NOMO-1 treated with dmso at 0.1 percent for 144 hours (cell line): ENCODE results near the gene FOXO4.

Source experiments
- DNase-seq: peaks from one replicate; lab custom pipeline; 2025; ENCODE audit not compliant: unreplicated experiment; lab: John Stamatoyannopoulos, UW

The FOXO4 gene

GRCh38 chrX:71131510-71131909 lies 35.9 kb downstream of the FOXO4 start:
- no peak for DNase-seq

GRCh38 chrX:71140440-71140839 lies 44.8 kb downstream of the FOXO4 start:
- no peak for DNase-seq

- no peak for DNase-seq
Observed at GRCh38 chrX:71143508-71143907, 47.9 kb downstream of the FOXO4 start.

DNA sequence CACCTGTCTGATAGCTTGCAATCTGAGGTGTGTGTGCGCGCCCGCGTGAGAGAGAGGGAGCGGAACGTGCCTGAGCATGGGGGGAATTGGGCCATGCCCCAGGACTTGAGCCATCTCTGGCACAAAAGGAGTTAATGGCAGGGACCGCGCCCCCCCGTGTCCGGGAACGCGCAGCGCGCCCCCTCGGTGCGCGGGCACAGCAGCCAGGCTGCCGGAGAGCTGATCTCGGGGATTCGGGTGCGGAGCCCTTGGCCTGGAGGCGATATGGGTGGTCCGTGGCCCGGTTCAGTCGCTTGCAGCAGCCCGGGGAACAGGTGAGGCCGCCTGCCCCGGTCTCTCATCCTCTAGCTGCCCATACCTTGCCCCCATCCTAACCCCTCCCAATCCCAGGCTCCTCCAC lies 49.0 kb downstream of the FOXO4 start, which contains the start of gene NLGN3:
Gene NLGN3, plus strand, starts transcription at position 191 of the 400 bp plus-strand sequence. CDS start 2,909 bp downstream, outside the sequence.
- DNase-seq, result no peak

DNA sequence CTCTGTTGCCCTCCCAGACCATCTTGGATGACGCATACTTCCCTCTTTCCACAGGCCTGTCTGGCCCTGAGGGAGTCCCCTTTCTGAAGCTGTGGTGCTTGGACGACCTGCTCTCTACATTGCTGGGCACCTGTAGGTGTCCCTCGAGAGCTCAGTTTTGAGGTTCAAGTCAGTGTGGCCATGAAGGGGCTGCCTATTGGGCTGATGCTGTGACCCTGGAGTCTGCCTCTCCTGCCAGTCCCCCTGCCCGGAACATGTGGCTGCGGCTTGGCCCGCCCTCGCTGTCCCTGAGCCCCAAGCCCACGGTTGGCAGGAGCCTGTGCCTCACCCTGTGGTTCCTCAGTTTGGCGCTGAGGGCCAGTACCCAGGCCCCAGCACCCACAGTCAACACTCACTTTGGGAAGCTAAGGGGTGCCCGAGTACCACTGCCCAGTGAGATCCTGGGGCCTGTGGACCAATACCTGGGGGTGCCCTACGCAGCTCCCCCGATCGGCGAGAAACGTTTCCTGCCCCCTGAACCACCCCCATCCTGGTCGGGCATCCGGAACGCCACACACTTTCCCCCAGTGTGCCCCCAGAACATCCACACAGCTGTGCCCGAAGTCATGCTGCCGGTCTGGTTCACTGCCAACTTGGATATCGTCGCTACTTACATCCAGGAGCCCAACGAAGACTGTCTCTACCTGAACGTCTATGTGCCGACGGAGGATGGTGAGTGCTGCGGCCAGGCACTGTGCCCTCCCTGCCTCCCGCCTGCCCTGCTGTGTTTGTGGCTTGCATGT lies 52.0 kb downstream of the FOXO4 start:
- no peak for DNase-seq

- DNase-seq, result no peak
Observed at GRCh38 chrX:71148278-71148663, 52.6 kb downstream of the FOXO4 start.

DNA sequence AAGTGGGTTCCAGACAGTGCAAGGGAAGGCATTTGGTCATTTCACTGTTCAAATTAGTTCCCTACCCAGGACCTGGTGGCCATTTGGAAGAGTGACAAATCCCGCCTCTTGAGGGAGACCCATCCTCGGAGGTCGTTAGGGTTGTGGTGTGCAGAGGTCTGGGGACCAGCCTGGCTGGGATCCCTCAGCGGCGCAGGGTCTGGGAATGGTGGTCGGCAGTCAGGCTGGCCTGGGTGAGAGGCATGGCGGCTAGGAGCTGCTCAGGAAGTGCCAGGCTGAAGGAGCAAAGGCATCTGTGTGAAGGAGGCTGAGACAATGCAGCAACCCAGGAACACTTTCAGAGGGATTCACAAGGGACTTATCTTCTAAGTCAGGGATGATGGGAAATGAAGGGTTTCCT lies 55.7 kb downstream of the FOXO4 start:
- no peak for DNase-seq
